Mesothelial cell of epicardium (in vitro differentiated cells): ENCODE data around the gene SERP1. TPM values are rescaled to one million over a fixed set of nuclear protein-coding genes. Genes with fewer than 3 reads are reported as not detected.

Experiments
- DNase-seq, 2 experiments: peaks; one replicate each; pipeline ENCODE4 v3.0.0; 2021; ENCODE audit warnings: low spot score in 2 of 2; ENCODE audit not compliant: unreplicated experiment in 2 of 2
- H3K27ac Mint-ChIP-seq: 2 replicates; pipeline ENCODE4 v1.8.0; 2021; ENCODE audit warnings: mixed read lengths
- H3K27me3 Mint-ChIP-seq: 2 replicates; pipeline ENCODE4 v1.8.0; 2021; ENCODE audit warnings: low read depth, mixed read lengths
- H3K36me3 Mint-ChIP-seq: 2 replicates; pipeline ENCODE4 v1.8.0; 2021; ENCODE audit warnings: mixed read lengths
- H3K4me1 Mint-ChIP-seq: 2 replicates; pipeline ENCODE4 v1.8.0; 2021; ENCODE audit warnings: mixed read lengths
- H3K4me3 Mint-ChIP-seq: 2 replicates; pipeline ENCODE4 v1.8.0; 2021; ENCODE audit warnings: mild to moderate bottlenecking, moderate library complexity, mixed read lengths
- H3K9me3 Mint-ChIP-seq: 2 replicates; pipeline ENCODE4 v1.8.0; 2021; ENCODE audit warnings: mixed read lengths
- total RNA-seq: library from RNA; stranded (reverse); gene quantifications from 3 replicates; pipeline ENCODE4 v1.2.1, GENCODE V29; 2021
- TF ChIP-seq, protein P1 (sequence below): fragments of 200-600 bp; sonication (generic); IDR thresholded peaks from one replicate; pipeline ENCODE4 v1.5.0; 2021; ENCODE audit warnings: antibody characterized with exemption; ENCODE audit not compliant: unreplicated experiment

Gene SERP1
- total RNA-seq, 1 donor from 2014 or later = 85.8 TPM

DNA sequence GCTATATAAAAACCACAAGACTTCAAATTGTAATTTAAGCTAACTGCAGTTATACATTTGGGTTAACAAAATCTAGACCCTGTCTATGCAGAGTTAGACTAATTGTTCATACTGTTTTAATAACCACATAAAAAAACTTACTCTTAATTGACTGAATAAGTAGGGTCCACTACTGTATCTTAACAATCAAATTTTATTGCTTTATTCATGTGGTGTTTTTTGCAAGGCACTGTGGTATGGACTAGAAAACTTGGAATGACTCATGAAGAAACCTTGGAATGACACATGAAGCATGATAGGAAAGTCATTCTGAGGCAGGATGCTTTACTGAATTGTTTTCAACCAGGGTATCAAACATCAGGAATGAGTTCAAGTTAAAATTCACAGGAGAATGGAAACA lies 2.3 kb downstream of the SERP1 start:
- Mint-ChIP-seq H3K9me3 (no peaks in the 10 kb centered on the region), H3K4me1 (peaks cover 22% of the 10 kb centered on the region), H3K4me3 (peak overlapping the region; percentile 98), H3K27me3 (no peaks in the 10 kb centered on the region), H3K36me3 (peaks cover 5% of the 10 kb centered on the region), H3K27ac (peak overlapping the region; percentile 69)
- TF ChIP-seq, protein P1, sequence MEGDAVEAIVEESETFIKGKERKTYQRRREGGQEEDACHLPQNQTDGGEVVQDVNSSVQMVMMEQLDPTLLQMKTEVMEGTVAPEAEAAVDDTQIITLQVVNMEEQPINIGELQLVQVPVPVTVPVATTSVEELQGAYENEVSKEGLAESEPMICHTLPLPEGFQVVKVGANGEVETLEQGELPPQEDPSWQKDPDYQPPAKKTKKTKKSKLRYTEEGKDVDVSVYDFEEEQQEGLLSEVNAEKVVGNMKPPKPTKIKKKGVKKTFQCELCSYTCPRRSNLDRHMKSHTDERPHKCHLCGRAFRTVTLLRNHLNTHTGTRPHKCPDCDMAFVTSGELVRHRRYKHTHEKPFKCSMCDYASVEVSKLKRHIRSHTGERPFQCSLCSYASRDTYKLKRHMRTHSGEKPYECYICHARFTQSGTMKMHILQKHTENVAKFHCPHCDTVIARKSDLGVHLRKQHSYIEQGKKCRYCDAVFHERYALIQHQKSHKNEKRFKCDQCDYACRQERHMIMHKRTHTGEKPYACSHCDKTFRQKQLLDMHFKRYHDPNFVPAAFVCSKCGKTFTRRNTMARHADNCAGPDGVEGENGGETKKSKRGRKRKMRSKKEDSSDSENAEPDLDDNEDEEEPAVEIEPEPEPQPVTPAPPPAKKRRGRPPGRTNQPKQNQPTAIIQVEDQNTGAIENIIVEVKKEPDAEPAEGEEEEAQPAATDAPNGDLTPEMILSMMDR = no peak
- no peak for DNase-seq

DNA sequence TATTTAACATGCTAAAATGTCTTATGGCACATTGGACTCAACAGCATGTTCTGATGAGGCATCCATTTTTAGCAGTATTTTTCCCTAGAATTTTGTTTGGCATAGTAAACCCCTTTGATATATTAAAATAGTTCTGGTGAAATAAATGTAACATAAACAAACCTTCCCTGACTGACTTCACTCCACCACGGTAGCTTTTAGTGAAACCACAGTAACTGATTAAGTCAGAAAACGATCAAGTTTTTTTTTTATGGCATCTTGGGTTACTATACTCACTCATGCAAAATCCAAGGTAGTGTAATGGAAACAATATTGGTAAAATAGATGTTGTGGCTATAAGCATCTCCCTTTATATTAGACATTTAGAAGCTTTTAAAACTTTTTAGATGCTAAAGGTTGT lies 2.8 kb downstream of the SERP1 start:
- H3K4me1 Mint-ChIP-seq = peaks cover 22% of the 10 kb centered on the region
- H3K27me3 Mint-ChIP-seq = no peaks in the 10 kb centered on the region
- H3K4me3 Mint-ChIP-seq = no peak overlapping the region
- no peaks in the 10 kb centered on the region for H3K9me3 Mint-ChIP-seq
- no peak overlapping the region for H3K27ac Mint-ChIP-seq
- TF ChIP-seq, protein P1 = no peak
- DNase-seq = no peak
- peaks cover 3% of the 10 kb centered on the region for H3K36me3 Mint-ChIP-seq

DNA sequence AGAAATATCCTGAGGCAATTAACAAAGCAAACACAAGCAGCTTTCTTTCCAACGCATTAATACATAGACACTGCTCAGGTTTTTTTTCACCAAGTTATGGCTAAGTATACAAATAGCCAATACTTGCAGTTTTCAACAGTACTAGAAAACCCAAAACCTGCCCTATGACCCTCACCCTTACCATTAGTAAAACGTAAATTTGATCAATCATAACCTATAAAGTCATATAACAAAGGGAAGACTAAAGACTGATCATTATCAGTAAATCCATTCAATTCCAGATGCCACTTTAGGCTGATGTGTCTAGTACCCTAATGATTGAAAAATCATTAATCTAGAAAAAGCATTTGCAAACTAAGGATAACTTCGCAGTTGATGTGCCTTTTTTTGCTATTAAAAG lies 3.2 kb downstream of the SERP1 start:
- peaks cover 3% of the 10 kb centered on the region for H3K36me3 Mint-ChIP-seq
- no peak overlapping the region for H3K4me3 Mint-ChIP-seq
- H3K9me3 Mint-ChIP-seq = no peaks in the 10 kb centered on the region
- TF ChIP-seq, protein P1 = no peak
- H3K27me3 Mint-ChIP-seq = no peaks in the 10 kb centered on the region
- H3K27ac Mint-ChIP-seq = no peak overlapping the region
- DNase-seq = no peak
- peaks cover 19% of the 10 kb centered on the region for H3K4me1 Mint-ChIP-seq

GRCh38 chr3:150540991-150541390 lies 5.3 kb downstream of the SERP1 start:
- Mint-ChIP-seq H3K4me3 (no peak overlapping the region), H3K36me3 (peaks cover 3% of the 10 kb centered on the region), H3K4me1 (peaks cover 10% of the 10 kb centered on the region), H3K27me3 (no peaks in the 10 kb centered on the region), H3K9me3 (no peaks in the 10 kb centered on the region), H3K27ac (no peak overlapping the region)
- no peak for DNase-seq
- TF ChIP-seq, protein P1 = no peak

- no peaks in the 10 kb centered on the region for H3K27me3 Mint-ChIP-seq
- peaks cover 10% of the 10 kb centered on the region for H3K4me1 Mint-ChIP-seq
- DNase-seq = no peak
- TF ChIP-seq, protein P1 = no peak
- no peaks in the 10 kb centered on the region for H3K9me3 Mint-ChIP-seq
- H3K27ac Mint-ChIP-seq = no peak overlapping the region
- H3K4me3 Mint-ChIP-seq = no peak overlapping the region
- H3K36me3 Mint-ChIP-seq = peaks cover 3% of the 10 kb centered on the region
Measured at GRCh38 chr3:150540297-150540696, 6.0 kb downstream of the SERP1 start.
